ENCODE measurements around the gene SLC32A1. TPM values are rescaled to one million over a fixed set of nuclear protein-coding genes. Genes with fewer than 3 reads are reported as not detected.
A peak's percentile ranks its signal among the peaks of the same experiment; 100 is the strongest.

The SLC32A1 gene
- total and polyA plus RNA-seq, 2 experiments from 2014 or later, result not detected

GRCh38 chr20:38726804-38727606 lies 2.7 kb downstream of the SLC32A1 start:
- no peaks in the 10 kb centered on the region for H3K9me2 ChIP-seq (ENCODE audit: insufficient read depth)
- no peak overlapping the region for H3K27ac ChIP-seq
- no peak overlapping the region for H3K4me2 ChIP-seq (ENCODE audit: unreplicated experiment)
- no peak overlapping the region for H3K9ac ChIP-seq
- no peaks in the 10 kb centered on the region for H3K4me1 ChIP-seq (ENCODE audit: insufficient read depth)
- no peaks in the 10 kb centered on the region for H3K36me3 ChIP-seq (ENCODE audit: low read depth)
- no peaks in the 10 kb centered on the region for H3K9me3 ChIP-seq (ENCODE audit: low read depth)
- WGBS, 2 experiments (ENCODE audit: low coverage in 1 of 2, low lambda C conversion rate in 2 of 2, missing lambda C conversion rate in 2 of 2), result 4 to 5% methylated on average over 43 of the region's 43 CpGs
- H3K4me3 ChIP-seq, result no peak overlapping the region
- no peaks in the 10 kb centered on the region for H4K20me1 ChIP-seq (ENCODE audit: insufficient read depth)
- DNase-seq, result peak; percentile 46
- no peaks in the 10 kb centered on the region for H3F3A ChIP-seq (ENCODE audit: insufficient read depth)
- H3K27me3 ChIP-seq (replicated peaks; ENCODE audit: insufficient read depth), result peaks cover 97% of the 10 kb centered on the region
- in situ Hi-C loops (cut with MboI), result no loop called here
- H3K79me2 ChIP-seq (ENCODE audit: insufficient read depth), result no peaks in the 10 kb centered on the region
- TF ChIP-seq EZH2 (IDR thresholded peaks at IDR 0.05; ENCODE audit: insufficient read depth, poor library complexity, severe bottlenecking) (peak; percentile 27), EZH2phosphoT487 (IDR thresholded peaks at IDR 0.05; ENCODE audit: insufficient read depth, low read depth) (no peak)
- no peak overlapping the region for H2AFZ ChIP-seq

- no peak overlapping the region for H3K4me3 ChIP-seq
- H3F3A ChIP-seq (ENCODE audit: insufficient read depth), result no peaks in the 10 kb centered on the region
- in situ Hi-C loops (cut with MboI), result no loop called here
- H3K4me1 ChIP-seq (ENCODE audit: insufficient read depth), result no peaks in the 10 kb centered on the region
- no peaks in the 10 kb centered on the region for H3K79me2 ChIP-seq (ENCODE audit: insufficient read depth)
- DNase-seq, result no peak
- no peaks in the 10 kb centered on the region for H4K20me1 ChIP-seq (ENCODE audit: insufficient read depth)
- H3K9ac ChIP-seq, result no peak overlapping the region
- no peak overlapping the region for H3K27ac ChIP-seq
- H3K9me2 ChIP-seq (ENCODE audit: insufficient read depth), result no peaks in the 10 kb centered on the region
- H3K36me3 ChIP-seq (ENCODE audit: low read depth), result no peaks in the 10 kb centered on the region
- H3K4me2 ChIP-seq (ENCODE audit: unreplicated experiment), result no peak overlapping the region
- H3K27me3 ChIP-seq (replicated peaks; ENCODE audit: insufficient read depth), result peaks cover 97% of the 10 kb centered on the region
- H3K9me3 ChIP-seq (ENCODE audit: low read depth), result no peaks in the 10 kb centered on the region
- no peak for TF ChIP-seq EZH2 (IDR thresholded peaks at IDR 0.05; ENCODE audit: insufficient read depth, poor library complexity, severe bottlenecking)
- TF ChIP-seq EZH2phosphoT487 (IDR thresholded peaks at IDR 0.05; ENCODE audit: insufficient read depth, low read depth), result 0 out of 2 replicates have a peak, but pooled peaks have one; percentile 11
- no peak overlapping the region for H2AFZ ChIP-seq
- 11 to 14% methylated on average over 42 to 46 of the region's 46 CpGs for WGBS, 2 experiments (ENCODE audit: low coverage in 1 of 2, low lambda C conversion rate in 2 of 2, missing lambda C conversion rate in 2 of 2)
These were observed 3.4 kb downstream of the SLC32A1 start for GRCh38 chr20:38727607-38728190.

GRCh38 chr20:38728191-38728781 lies 4.0 kb downstream of the SLC32A1 start:
- TF ChIP-seq EZH2phosphoT487 (IDR thresholded peaks at IDR 0.05; ENCODE audit: insufficient read depth, low read depth), result no peak
- TF ChIP-seq EZH2 (IDR thresholded peaks at IDR 0.05; ENCODE audit: insufficient read depth, poor library complexity, severe bottlenecking), result no peak
- no peak overlapping the region for H3K4me3 ChIP-seq
- H2AFZ ChIP-seq, result no peak overlapping the region
- H3K4me2 ChIP-seq (ENCODE audit: unreplicated experiment), result no peak overlapping the region
- no peak overlapping the region for H3K9ac ChIP-seq
- no peaks in the 10 kb centered on the region for H3K9me3 ChIP-seq (ENCODE audit: low read depth)
- no peaks in the 10 kb centered on the region for H3K79me2 ChIP-seq (ENCODE audit: insufficient read depth)
- H3K9me2 ChIP-seq (ENCODE audit: insufficient read depth), result no peaks in the 10 kb centered on the region
- 10 to 12% methylated on average over 47 to 56 of the region's 56 CpGs for WGBS, 2 experiments (ENCODE audit: low coverage in 1 of 2, low lambda C conversion rate in 2 of 2, missing lambda C conversion rate in 2 of 2)
- in situ Hi-C loops (cut with MboI), result no loop called here
- no peak for DNase-seq
- no peaks in the 10 kb centered on the region for H3F3A ChIP-seq (ENCODE audit: insufficient read depth)
- peaks cover 97% of the 10 kb centered on the region for H3K27me3 ChIP-seq (replicated peaks; ENCODE audit: insufficient read depth)
- no peaks in the 10 kb centered on the region for H3K4me1 ChIP-seq (ENCODE audit: insufficient read depth)
- H3K27ac ChIP-seq, result no peak overlapping the region
- no peaks in the 10 kb centered on the region for H4K20me1 ChIP-seq (ENCODE audit: insufficient read depth)
- no peaks in the 10 kb centered on the region for H3K36me3 ChIP-seq (ENCODE audit: low read depth)

DNA sequence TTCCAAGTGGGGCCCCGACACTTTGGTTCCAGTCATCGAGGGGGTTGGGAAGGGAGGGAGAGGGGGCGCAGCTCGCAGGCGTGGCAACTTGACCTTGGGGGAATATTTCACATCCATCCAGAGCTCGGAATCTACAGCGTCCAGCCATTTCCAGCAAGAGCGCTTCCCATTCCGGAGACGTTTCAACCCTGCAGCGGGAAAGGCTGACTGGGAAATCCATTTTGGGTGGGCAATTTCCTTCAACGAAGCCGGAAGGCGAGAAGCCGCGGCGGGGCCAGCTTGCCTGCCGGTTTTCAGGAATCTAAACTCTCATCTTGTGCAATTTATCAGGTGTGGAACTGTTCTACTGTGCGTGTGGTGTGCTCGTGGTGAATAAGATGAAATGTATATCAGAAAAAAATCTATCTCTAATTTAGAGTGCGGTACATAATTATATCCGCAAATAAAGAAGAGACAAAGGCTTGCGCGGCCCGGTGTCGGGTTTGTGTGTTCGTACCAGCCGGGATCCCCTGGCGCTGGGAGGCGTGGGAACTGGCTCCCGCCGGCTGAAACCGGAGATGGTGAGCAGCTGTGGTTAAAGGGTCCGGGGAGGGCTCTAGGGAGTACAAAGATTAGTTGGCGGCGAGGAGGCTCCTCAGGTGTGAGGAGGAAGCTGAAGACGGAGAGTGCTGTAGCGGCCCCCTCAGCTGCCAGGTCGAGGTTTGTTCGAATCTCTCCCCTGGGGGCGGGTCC lies 4.8 kb downstream of the SLC32A1 start:
- Histone ChIP-seq H4K20me1 (ENCODE audit: insufficient read depth) (no peaks in the 10 kb centered on the region), H3K4me3 (no peak overlapping the region), H3K9me3 (ENCODE audit: low read depth) (no peaks in the 10 kb centered on the region), H3K4me1 (ENCODE audit: insufficient read depth) (no peaks in the 10 kb centered on the region), H3K36me3 (ENCODE audit: low read depth) (no peaks in the 10 kb centered on the region), H2AFZ (no peak overlapping the region), H3K4me2 (ENCODE audit: unreplicated experiment) (no peak overlapping the region), H3K27me3 (replicated peaks; ENCODE audit: insufficient read depth) (peaks cover 96% of the 10 kb centered on the region), H3K79me2 (ENCODE audit: insufficient read depth) (no peaks in the 10 kb centered on the region), H3K9ac (no peak overlapping the region), H3F3A (ENCODE audit: insufficient read depth) (no peaks in the 10 kb centered on the region), H3K9me2 (ENCODE audit: insufficient read depth) (no peaks in the 10 kb centered on the region), H3K27ac (no peak overlapping the region)
- in situ Hi-C loops (cut with MboI), result no loop called here
- no peak for DNase-seq
- TF ChIP-seq EZH2 (IDR thresholded peaks at IDR 0.05; ENCODE audit: insufficient read depth, poor library complexity, severe bottlenecking) (peak; percentile 94), EZH2phosphoT487 (IDR thresholded peaks at IDR 0.05; ENCODE audit: insufficient read depth, low read depth) (0 out of 2 replicates have a peak, but pooled peaks have one; percentile 83)
- WGBS, 2 experiments (ENCODE audit: low coverage in 1 of 2, low lambda C conversion rate in 2 of 2, missing lambda C conversion rate in 2 of 2), result 3 to 4% methylated on average over 34 to 41 of the region's 41 CpGs
